GM21576 (cell line): ENCODE measurements around the gene KPNA6.
"Not testable (repeated sequence)": the region's sequence is repeated elsewhere in the genome, so short reads cannot be mapped to it uniquely, and the experiment has no call there.

Experiments
- ATAC-seq: cut with Tn5 transposase; IDR thresholded peaks from one replicate; pipeline ENCODE4 v1.9.1; 2021; ENCODE audit warnings: mild to moderate bottlenecking, moderate library complexity; ENCODE audit not compliant: unreplicated experiment

KPNA6 gene

DNA sequence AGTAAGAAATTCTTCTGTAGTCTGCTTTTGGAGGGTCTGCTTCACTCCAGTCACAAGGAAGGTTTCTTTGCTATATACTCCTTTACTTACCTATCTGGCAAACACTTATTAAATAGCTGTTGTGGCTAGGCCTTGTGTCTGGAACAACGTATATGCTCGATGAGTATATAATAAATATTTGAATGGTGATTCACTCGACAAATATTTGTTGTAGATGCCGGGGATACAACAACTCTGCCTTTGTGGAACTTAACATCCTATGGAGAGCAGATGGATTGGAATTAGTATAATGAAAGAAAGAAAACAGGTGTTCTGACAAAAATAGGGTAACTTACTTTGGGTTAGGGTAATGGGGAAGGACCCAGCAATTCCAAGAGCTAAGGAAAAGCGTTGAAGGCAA is 31.1 kb downstream of the KPNA6 start:
- ATAC-seq: no peak

DNA sequence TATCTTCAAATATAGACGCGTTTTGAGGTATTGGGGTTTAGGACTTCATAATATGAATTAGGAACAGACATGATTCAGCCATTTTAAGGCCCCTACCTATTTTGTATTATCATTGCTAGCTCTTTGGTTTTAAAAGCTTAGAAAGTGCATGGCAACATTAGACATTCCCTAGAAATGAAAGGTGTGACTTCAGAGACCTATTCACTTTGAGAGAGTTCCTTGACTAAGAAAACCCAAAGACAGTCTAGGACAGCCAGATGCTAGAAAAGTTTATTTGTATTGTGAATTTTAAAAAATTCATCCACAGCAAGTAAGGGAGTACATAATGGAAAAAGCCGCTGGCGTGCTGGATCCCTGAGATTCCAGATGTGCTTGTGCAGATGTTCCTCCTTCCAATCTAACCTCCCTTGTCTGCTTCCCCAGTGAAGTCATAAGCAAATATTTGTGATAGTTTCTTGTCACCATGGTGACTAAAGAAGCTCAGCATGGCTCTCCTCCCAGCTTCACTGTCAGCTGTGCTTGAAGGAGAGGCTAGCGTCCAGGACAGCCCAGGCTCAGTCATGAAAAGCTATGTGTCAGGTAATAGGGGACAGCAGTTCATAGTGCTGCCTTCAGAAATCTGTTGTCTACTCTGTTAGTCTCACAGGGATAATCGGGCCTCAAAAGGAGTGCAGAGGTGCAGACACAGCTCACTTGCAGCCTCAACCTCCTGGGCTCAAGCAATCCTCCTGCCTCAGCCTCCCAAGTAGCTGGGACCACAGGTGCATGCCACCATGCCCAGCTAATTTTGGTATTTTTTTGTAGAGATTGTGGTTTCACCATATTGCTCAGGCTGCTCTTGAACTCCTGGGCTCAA is 34.8 kb downstream of the KPNA6 start:
- no peak for ATAC-seq

DNA sequence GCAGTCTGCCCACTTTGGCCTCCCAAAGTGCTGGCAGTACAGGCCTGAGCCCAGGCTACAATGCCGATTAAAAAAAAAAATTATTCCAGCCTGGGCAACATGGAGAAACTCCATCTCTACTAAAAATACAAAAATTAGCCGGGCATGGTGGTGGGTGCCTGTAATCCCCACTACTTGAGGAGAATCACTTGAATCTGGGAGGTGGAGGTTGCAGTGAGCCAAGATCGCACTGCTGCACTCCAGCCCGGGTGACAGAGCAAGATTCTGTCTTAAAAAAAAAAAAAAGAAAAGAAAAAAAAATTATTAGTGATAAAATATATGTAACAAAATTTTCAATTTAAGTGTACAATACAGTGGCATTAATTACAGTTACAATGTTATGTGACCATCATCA is 35.4 kb downstream of the KPNA6 start:
- not testable (repeated sequence) for ATAC-seq

DNA sequence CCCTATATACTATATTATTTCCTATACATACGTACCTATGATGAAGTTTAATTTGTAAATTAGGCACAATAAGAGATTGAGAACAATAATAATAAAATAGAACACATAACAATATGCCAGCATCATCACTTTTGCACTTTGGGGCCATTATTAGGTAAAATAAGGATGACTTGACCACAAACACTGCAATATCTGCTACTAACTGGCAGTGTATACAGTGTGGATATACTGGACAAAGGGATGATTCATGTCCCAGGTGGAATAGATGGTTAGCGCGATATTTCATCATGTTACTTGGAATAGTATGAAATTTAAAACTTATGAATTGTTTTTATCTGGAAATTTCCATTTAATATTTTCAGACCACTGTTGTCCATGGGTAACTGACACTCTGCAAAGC is 36.2 kb downstream of the KPNA6 start:
- no peak for ATAC-seq

DNA sequence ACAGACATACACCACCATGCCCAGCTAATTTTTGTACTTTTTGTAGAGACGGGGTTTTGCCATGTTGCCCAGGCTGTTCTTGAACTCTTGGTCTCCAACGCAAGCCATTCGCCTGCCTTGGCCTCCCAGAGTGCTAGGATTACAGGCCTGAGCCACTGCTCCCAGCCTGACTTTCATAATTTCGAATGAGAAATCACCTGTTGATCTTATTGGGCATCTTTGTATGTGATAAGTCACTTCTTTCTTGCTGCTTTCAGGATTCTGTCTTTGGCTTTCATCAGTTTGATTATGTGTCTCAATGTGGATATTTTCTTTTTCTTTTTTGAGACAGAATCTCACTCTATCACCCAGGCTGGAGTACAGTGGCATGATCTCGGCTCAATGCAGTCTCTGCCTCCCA is 39.9 kb downstream of the KPNA6 start:
- not testable (repeated sequence) for ATAC-seq

DNA sequence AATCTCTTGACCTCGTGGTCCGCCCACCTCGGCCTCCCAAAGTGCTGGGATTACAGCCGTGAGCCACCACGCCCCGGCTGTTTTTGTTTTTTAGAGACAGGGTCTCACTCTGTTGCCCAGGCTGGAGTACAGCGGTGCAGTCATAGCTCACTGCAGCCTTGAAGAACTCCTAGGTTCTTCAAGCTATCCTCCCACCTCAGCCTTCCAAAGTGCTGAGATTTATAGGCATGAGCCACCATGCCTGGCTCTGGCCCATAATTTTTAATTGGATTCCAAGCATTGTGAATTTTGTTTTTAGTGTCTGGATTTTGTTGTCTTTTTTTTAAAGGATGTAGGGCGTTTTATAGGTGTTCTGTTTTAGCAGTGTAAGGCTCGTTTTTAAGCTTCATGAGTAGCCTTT is 43.0 kb downstream of the KPNA6 start:
- no peak for ATAC-seq

DNA sequence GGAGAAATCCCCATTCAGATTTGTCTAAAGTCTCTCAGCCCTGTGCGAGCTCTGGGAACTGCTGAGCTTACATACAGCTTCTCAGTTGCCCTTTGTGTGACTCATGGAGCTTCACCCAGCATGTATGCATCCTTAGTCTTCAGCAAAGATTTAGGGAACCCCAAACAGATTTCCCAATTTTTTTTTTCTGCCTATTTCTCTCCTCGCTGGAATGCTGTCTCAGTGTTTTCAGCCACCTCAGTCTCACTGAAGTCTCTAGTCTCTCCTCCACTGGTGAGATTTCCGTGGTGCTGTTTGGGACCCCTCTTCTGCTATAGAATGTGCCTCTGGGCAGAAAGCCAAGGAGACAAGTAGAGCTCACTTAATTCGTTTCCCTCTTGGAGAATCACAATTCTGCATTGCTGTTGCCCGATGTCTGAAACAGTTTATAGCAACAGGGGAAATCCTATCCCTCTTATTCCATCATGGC is 43.5 kb downstream of the KPNA6 start:
- no peak for ATAC-seq

DNA sequence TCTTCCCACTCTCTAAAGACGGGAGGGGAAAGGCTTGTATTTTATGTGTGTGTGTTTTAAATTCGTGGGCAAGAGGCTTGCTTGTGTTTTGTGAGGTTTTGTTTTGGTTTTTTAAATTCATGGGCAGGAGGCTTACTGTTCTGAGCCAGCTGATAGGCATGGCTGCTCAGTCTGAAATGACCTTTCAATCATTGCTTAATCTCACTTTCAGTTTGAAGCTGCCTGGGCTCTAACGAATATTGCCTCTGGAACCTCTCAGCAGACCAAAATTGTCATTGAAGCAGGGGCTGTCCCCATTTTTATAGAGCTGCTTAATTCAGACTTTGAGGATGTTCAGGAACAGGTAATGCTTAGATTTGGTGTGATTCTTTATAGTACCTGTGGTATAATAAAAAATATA is 51.3 kb downstream of the KPNA6 start:
- no peak for ATAC-seq

DNA sequence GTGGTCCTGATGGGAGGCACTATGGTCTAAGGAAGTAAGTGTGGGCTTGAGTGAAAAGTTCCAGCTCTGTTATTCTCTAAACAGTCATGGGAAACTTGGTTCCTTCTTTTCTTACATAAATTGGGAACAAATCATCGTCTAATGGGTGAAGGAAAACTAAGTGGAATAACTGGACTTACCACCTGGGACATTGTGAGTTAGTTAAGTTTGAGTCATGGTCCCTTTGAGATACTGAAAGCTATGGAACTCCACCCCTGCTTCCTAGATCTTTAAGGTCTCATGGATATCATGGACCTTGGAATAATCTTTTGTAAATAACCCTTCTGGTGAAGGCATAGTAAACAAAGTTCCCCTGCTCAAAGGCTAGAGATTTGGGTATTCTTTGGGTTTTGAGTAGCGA is 55.5 kb downstream of the KPNA6 start:
- ATAC-seq: no peak

DNA sequence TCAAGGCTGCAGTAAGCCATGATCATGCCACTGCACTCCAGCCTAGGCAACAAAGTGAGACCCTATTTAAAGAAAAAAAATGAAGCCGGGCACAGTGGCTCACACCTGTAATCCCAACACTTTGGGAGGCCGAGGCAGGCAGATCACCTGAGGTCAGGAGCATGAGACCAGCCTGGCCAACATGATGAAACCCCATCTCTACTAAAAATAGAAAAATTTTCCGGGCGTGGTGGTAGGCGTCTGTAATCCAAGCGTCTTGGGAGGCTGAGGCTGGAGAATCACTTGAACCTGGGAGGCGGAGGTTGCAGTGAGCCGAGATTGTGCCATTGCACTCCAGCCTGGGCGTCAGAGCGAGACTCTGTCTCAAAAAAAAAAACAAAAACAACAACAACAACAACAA is 57.8 kb downstream of the KPNA6 start:
- not testable (repeated sequence) for ATAC-seq

DNA sequence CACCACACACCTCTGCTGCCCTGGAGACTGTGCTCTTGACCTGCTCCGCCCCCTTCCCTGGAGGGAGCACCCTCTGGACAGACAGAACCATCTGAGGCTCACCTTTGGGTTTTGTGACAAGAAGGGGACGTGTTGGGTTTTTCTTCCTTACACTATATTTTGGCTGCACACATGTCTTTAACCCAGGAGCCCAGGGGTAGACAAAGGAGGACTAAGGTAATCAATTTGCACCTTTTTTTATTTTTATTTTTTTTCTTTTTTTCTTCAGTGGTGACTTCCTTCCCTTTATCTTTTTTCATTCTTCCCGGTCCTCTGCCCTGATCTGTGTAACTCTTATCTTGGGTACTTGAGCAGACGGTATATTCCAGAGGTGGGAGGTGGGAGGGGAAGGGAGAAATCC is 63.1 kb downstream of the KPNA6 start:
- no peak for ATAC-seq

DNA sequence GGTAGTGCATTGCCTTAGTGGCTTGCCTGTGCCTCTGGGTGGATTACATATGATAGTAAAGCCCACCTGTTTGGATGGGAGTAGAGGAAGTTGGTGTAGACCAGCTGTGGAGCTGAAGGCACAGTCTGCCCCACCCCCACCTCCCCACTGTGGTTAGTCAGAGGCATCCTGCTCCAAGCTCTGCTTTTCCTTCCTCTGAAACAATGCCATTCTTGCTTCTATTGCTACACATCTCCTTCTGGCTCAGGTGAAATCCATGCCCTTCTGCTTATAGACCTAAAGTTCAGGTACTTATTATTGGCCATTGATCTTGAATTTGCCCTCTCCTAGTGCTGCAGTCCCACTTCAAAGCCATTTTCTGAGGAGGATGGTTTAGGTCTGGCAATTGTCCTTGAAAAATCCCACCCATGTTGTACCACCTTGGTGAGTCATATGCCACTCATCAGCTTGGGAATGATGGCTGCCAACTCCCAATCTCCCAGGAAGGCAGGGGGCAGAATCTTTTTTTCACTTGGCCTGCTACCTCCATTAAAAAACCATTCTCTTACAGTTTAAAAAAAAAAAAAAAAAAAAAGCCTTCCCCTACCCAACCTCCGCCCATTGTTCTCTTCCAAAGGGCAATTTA is 64.9 kb downstream of the KPNA6 start:
- ATAC-seq: no peak

DNA sequence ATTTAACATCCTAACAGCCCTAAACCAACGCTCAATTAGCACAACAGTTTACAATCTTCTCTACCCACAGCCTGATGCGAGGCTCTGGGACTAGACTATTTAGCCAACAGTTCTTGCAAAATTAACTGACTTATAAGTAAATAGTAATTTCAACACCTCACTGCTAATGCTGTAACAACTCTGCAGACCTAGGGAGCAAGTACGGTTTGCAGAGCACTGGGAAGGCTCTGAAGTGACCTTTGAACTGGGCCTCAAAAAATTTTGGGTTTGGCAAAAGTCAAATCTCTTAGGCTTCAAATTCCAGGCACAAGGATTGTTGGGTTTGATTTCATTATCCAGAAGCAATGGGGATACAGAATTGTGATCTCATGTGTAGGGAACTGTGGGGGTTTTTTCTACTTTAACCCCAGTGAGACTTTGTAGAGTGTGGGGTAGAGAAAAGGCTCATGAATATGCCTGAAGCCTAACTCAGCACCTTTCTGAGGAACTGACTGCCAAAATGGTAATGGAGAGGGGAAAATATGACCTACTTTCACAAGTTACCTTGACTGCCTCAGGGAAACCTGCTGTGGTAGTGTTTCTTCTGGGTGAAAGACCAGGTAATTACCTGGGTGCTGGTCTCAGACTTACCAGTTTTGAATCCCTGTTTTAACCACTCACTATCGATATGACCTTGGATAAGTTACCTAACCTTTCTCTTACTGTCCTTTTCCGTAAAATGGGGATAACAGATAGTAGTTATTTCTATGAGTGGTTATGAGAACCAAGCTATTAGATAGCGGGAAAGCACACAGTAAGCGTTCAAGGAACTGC is 70.7 kb downstream of the KPNA6 start:
- ATAC-seq: no peak

DNA sequence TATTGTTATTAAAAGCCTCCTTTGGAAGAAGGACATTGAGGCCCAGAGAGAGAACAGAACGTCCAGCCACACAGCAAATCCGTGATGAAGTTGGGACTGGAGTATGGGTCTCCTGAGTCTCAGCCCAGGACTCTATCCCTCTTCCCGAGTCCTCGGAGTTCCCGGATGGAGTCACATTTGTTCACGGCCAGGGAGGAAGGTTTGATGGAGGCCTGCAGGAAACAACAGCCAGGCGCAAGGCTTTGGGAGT is 71.3 kb downstream of the KPNA6 start:
- no peak for ATAC-seq

DNA sequence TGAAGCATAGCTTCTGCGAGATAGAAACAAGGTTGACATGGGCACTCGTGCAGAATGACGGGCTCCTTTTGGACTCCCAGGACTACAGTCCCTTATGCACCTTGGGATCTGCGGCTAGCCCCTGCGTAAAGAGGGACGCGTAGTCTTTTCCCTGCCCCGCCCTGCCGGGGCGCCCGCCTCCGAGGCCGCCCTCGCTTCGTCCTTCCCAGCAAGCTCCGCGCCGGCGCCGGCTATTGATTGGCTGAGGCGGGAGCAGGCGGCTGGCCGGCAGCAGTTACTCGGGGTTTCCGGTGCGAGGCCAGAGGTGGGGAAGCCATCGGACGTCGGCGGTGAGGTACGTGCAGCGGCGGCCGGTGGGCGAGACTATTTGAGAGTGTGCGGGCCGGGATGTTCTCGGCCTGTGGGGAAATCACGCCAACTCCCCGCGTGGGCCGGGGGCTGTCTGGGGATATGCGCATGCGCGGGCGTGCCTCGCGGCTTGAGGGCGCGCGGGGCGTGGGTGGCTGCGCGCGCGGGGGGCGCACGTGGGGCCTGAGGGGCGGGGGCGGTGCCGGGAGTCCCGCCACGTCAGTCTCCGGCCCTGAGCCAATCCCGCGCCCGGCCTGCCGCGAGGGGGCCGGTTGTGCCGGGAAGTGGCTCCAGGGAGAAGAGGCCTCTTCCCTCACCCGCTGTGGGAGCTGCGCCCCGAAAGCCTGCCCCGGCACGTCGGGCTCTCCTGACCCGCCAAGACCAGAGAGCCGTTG is 71.8 kb downstream of the KPNA6 start, which contains the start of gene TXLNA:
Gene TXLNA (plus strand): TSS at position 233 of the 743 bp plus-strand sequence. CDS start 671 bp downstream, outside the sequence.
- peak; percentile 79 for ATAC-seq

DNA sequence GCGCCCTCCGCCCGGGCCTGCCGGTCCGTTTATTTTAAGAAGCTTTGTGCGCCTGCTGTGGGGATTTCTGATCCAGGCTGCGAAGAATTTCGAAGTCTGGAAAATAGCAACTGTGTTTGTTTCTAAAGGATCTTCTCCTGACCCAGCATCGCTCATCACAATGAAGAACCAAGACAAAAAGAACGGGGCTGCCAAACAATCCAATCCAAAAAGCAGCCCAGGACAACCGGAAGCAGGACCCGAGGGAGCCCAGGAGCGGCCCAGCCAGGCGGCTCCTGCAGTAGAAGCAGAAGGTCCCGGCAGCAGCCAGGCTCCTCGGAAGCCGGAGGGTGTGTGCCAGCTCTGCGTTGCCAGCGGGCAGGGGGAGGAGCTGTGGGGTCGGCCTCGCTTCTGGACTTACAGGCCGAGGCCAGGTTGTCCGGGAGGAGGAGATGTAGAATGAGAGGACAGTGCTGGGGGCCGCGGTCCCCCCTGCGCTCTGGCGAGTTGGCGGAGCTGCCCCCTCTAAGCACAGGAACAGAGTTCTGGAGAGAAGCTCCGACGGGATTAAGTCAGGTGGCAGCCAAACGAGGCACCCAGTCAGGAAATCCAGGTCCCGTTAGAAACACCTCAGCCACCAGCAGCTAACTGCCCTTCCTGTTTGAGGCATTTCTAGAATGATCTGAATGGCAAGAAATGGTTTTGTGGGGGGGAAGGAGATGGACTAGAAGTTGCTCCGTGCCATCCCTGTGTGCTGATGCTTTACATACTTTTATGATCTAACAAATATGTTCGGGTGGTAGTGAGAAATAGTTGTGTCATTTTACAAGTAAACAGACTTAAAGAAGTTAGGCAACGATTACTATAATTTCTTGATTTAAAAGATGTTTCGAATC is 72.6 kb downstream of the KPNA6 start:
- ATAC-seq: peak; percentile 28

DNA sequence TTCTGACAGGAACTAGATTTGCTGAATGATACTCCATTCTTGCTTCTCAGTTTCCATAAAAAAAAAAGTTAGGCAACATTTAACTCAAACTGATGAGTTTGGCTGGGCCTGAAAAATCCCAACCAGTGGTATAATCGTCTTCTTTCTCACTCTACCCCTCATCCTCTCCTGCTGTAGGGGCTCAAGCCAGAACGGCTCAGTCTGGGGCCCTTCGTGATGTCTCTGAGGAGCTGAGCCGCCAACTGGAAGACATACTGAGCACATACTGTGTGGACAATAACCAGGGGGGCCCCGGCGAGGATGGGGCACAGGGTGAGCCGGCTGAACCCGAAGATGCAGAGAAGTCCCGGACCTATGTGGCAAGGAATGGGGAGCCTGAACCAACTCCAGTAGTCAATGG is 73.2 kb downstream of the KPNA6 start:
- no peak for ATAC-seq

DNA sequence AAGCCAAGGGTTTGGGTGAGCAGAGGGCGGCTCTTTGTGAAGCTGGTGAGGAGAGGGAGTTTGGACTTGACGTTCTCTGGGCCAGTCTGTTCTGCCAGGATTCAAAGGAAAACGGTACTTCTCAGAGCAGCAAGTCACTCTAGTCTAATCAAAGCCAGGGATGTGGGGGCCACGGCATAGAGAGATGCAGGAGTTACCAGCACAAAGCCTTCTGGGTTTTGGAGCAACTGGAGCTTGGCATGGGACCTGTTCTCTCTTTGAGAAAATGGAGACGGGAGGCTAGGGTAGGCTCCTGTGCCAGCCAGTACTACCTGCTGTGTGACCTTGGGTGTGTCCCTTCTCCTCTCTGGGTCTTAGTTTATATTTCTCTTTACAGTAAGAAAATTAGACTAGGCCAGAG is 73.7 kb downstream of the KPNA6 start:
- no peak for ATAC-seq

DNA sequence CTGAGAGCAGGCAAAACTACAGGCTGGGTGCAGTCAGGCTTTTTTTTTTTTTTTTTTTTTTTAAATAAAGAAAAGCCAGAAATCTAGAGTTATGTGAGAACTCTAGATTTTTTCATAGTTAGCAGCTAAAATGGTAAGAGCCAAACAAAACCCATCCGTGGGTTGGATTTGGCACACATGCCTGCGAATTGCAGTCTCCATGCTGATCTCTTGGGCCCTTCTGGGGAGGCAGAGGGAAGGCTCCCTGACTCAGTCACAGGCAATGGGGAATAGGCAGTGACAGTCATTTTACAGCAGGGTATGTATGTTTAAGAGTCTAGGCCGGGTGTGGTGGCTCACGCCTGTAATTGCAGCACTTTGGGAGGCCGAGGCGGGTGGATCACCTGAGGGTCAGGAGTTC is 74.2 kb downstream of the KPNA6 start:
- ATAC-seq: no peak

DNA sequence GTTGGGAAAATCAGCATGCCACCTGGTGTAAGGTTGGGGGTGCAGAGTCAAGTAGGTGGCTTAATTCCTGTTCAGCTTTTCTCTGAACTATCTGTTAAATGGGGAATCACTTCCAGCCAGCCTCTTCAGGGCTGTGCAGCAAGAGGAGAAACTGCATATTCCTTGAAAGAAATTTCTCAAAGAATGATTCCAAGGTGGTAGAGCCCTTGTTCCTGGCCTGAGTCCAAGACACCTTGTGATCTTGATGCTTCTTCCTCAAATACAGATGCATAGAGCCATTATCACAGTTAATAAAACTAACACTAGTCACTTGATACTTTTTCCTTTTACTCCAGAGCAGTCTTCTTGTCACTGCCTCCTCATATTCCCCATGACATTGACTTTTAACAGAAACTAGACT is 76.8 kb downstream of the KPNA6 start:
- no peak for ATAC-seq
